Gastrocnemius medialis (tissue), 4 donors: Measurements from ENCODE around the gene UGGT2. TPM values are rescaled to one million over a fixed set of nuclear protein-coding genes. Genes with fewer than 3 reads are reported as not detected.

Experiments used
- ATAC-seq, 2 donors: fragments of 150-250 bp; one replicate each; pipeline ENCODE4 v1.9.1; 2016
- DNase-seq, 2 donors: peaks; one replicate each; pipeline ENCODE4 v3.0.0-alpha.2; 2019
- H3K27ac ChIP-seq, 4 donors: fragments of 200-600 bp; sonication (generic); 1 replicate in 1 of 4; 2 replicates in 3 of 4; pipeline ENCODE4 v1.5.1; 2016 to 2018; ENCODE audit warnings: mild to moderate bottlenecking in 2 of 4, moderate library complexity in 1 of 4
- H3K27me3 ChIP-seq, 3 donors: fragments of 200-600 bp; sonication (generic) in 2 of 3; 1 replicate in 1 of 3; 2 replicates in 2 of 3; pipeline versions ENCODE4 v1.5.1 to v1.6.0; 2016 to 2019; ENCODE audit warnings: mild to moderate bottlenecking in 1 of 3, moderate library complexity in 1 of 3
- H3K36me3 ChIP-seq, 2 donors: fragments of 200-600 bp; sonication (generic) in 1 of 2; one replicate each; pipeline ENCODE4 v1.5.1; 2017 to 2018
- H3K4me1 ChIP-seq, 2 donors: fragments of 200-600 bp; sonication (generic) in 1 of 2; one replicate each; pipeline ENCODE4 v1.5.1; 2016 to 2017; ENCODE audit warnings: mild to moderate bottlenecking in 2 of 2
- H3K4me3 ChIP-seq, 4 donors: fragments of 200-600 bp; sonication (generic) in 3 of 4; 1 replicate in 1 of 4; 2 replicates in 3 of 4; pipeline ENCODE4 v1.5.1; 2016 to 2019; ENCODE audit warnings: mild to moderate bottlenecking in 2 of 4
- H3K9me3 ChIP-seq, 3 donors: fragments of 200-600 bp; sonication (generic) in 2 of 3; 1 replicate in 1 of 3; 2 replicates in 2 of 3; pipeline ENCODE4 v1.5.1; 2016 to 2019
- POLR2A ChIP-seq, 2 donors: fragments of 450-650 bp; IDR thresholded peaks; one replicate each; pipeline ENCODE4 v1.6.1; 2017; ENCODE audit warnings: antibody characterized with exemption in 2 of 2, mild to moderate bottlenecking in 2 of 2, moderate library complexity in 2 of 2
- in situ Hi-C, 4 donors: fragments of 200-750 bp; cut with MboI; loops; one replicate each; pipeline versions ENCODE4 v1.15.0 to v1.8.0; 2017; ENCODE audit warnings: low sequenced_read_pairs in 4 of 4
- intact Hi-C: fragments of 100-400 bp; cut with DNase I; formaldehyde crosslinking; loops from one replicate; pipeline ENCODE4 v1.15.1; 2023; ENCODE audit warnings: low total_unique reads
- total RNA-seq, 4 donors: library from RNA; depleted of rRNA; stranded (reverse); fragments of >200 nt; gene quantifications; one replicate each; pipeline versions ENCODE4 v1.1.0 to v1.2.3, GENCODE V29; 2016
- TF ChIP-seq, protein P1 (sequence below), 5 experiments: fragments of 450-650 bp in 3 of 5; fragments of 200-600 bp in 2 of 5; sonication (generic) in 2 of 5; IDR thresholded peaks in 4 of 5; conservative IDR thresholded peaks in 1 of 5; 1 replicate in 4 of 5; 2 replicates in 1 of 5; pipeline ENCODE4 v1.5.1; 2016 to 2019; ENCODE audit warnings: antibody characterized with exemption in 5 of 5, mild to moderate bottlenecking in 3 of 5, moderate library complexity in 3 of 5

The UGGT2 gene
- total RNA-seq, 4 donors from 2014 or later, result 4.0 to 10.6 (median 6.8) TPM

DNA sequence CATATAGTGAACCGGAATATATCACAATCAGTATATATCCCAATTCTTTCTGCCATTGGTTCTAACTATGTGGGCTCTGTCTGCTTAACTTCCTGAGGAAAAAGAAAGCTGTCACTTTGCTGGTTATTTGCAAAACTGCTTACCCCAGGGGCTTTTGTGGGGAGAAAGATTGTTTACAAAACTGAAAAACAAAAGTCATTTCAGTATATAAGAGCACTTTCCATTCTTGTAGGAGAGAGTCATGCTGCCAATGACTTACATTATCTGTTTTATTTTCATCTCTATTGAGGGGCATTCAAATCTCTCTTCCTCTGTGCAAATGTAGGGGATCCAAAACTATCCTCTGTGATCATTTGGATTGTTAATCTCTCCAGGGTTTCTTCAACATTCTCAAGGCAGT is 33.5 kb upstream of the UGGT2 start:
- Histone ChIP-seq H3K27me3 (peaks cover 12 to 32% (median 22%) of the 10 kb centered on the region in 3 donors), H3K4me1 (peaks cover 0 to 3% of the 10 kb centered on the region in 2 donors), H3K9me3 (no peaks in the 10 kb centered on the region), H3K4me3 (no peak overlapping the region), H3K27ac (no peak overlapping the region), H3K36me3 (no peaks in the 10 kb centered on the region)
- no peak for ATAC-seq
- TF ChIP-seq POLR2A (IDR thresholded peaks at IDR 0.05), result no peak
- TF ChIP-seq, protein P1, sequence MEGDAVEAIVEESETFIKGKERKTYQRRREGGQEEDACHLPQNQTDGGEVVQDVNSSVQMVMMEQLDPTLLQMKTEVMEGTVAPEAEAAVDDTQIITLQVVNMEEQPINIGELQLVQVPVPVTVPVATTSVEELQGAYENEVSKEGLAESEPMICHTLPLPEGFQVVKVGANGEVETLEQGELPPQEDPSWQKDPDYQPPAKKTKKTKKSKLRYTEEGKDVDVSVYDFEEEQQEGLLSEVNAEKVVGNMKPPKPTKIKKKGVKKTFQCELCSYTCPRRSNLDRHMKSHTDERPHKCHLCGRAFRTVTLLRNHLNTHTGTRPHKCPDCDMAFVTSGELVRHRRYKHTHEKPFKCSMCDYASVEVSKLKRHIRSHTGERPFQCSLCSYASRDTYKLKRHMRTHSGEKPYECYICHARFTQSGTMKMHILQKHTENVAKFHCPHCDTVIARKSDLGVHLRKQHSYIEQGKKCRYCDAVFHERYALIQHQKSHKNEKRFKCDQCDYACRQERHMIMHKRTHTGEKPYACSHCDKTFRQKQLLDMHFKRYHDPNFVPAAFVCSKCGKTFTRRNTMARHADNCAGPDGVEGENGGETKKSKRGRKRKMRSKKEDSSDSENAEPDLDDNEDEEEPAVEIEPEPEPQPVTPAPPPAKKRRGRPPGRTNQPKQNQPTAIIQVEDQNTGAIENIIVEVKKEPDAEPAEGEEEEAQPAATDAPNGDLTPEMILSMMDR (IDR thresholded peaks at IDR 0.05 in 4 of 5, conservative IDR thresholded peaks at IDR 0.05 in 1 of 5), result no peak
- DNase-seq, result no peak
- in situ Hi-C loops, result no loop called here
- intact Hi-C loops, result no loop called here

DNA sequence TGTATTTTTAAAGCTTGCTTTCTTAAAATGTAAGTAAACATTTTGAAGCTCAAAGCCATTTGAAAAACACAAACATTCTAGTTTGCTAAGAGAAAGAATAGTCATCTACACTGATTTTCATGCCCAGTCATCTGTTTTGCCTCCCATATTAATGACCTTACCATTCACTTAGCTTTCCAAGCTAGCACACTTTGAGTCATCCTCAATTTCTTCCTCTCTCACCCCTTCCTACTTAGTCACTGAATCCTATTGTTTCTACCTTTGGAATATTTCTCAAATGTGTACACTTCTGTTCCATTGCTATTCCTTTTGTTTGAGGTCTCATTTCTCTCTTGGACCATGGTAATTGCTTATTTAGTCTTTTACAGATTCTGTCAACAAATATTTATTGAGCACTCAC is 29.4 kb upstream of the UGGT2 start:
- Histone ChIP-seq H3K9me3 (no peaks in the 10 kb centered on the region), H3K36me3 (no peaks in the 10 kb centered on the region), H3K4me3 (no peak overlapping the region), H3K4me1 (no peaks in the 10 kb centered on the region), H3K27me3 (peaks cover 0 to 3% (median 0%) of the 10 kb centered on the region in 3 donors), H3K27ac (no peak overlapping the region)
- no peak for ATAC-seq
- in situ Hi-C loops (no loop called here), intact Hi-C loops (no loop called here)
- no peak for TF ChIP-seq POLR2A (IDR thresholded peaks at IDR 0.05)
- TF ChIP-seq, protein P1 (IDR thresholded peaks at IDR 0.05 in 4 of 5, conservative IDR thresholded peaks at IDR 0.05 in 1 of 5), result no peak
- DNase-seq, result no peak

DNA sequence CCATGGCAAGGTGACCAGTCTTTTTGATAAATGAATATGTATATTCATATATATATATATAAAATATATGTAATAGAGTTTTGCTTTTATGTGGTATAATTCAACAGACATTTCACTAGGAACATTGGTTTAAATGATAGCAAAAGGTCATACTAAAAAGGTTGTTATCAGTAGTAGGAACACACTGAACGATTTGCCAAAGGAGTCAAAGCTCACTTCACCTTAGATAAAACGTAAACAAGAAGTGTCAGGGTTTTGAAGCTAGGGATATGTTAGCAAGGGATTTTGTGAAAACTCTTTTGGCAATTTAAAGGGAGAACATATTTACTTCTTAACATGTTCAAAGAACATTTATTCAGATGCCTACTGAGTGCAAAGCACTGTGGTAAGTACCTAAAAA is 28.7 kb upstream of the UGGT2 start:
- Histone ChIP-seq H3K27ac (no peak overlapping the region), H3K4me3 (no peak overlapping the region), H3K4me1 (no peaks in the 10 kb centered on the region), H3K27me3 (peaks cover 0 to 3% (median 0%) of the 10 kb centered on the region in 3 donors), H3K36me3 (no peaks in the 10 kb centered on the region), H3K9me3 (no peaks in the 10 kb centered on the region)
- intact Hi-C loops, result no loop called here
- ATAC-seq (no peak), DNase-seq (no peak)
- in situ Hi-C loops, result no loop called here
- TF ChIP-seq, protein P1 (IDR thresholded peaks at IDR 0.05 in 4 of 5, conservative IDR thresholded peaks at IDR 0.05 in 1 of 5), result no peak
- TF ChIP-seq POLR2A (IDR thresholded peaks at IDR 0.05), result no peak

DNA sequence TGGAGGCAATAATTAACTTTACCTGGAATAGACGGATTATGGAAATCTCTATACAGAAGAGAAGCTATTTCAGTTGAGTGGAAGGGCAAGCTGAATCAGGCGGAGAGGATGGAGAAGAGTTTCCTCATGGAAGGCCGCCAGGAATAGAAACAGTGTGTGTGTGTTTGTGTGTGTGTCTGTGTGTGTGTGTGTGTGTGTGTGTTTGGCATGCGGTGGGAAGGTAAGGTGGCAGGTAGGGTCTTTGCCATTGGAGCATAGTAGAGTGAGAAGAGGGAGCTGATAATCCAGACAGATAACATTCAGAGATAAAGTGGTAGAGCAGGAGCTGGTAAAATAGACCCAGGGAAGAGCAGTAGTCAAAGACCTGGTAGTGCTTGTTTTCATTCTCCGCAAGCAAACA is 27.5 kb upstream of the UGGT2 start:
- H3K27ac ChIP-seq, result no peak overlapping the region
- H3K4me1 ChIP-seq, result no peaks in the 10 kb centered on the region
- in situ Hi-C loops (no loop called here), intact Hi-C loops (no loop called here)
- no peak overlapping the region for H3K4me3 ChIP-seq
- TF ChIP-seq, protein P1 (IDR thresholded peaks at IDR 0.05 in 4 of 5, conservative IDR thresholded peaks at IDR 0.05 in 1 of 5), result no peak
- no peak for TF ChIP-seq POLR2A (IDR thresholded peaks at IDR 0.05)
- no peaks in the 10 kb centered on the region for H3K9me3 ChIP-seq
- no peak for ATAC-seq
- DNase-seq, result no peak
- H3K27me3 ChIP-seq, result peaks cover 0 to 5% (median 3%) of the 10 kb centered on the region in 3 donors
- no peaks in the 10 kb centered on the region for H3K36me3 ChIP-seq

DNA sequence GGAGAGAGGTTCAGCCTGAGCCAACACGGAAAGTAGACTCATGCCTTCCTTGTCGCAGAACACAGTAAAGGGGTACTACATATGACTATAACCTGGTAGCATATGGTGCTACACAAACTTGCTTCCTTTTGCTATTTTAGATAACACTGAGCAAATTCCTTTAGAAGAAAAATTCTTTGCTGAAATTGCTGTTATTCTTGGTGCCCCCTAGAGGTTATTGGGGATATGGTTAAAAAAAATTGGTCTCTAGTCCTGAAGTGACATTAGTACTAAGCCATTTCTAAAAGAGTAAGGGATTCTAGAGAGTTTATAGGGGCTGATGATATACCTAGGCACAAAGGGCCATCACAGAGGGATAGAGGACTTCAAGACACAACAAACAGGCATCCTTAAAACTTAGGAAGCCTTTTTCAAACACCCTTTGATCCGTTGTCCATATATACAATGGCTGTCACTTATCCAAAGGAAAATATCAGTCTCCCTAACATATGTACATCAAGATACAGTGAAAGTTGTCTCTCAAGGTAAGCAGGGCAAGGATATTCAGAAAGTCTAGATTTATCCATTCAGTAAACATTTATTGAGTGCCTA is 22.8 kb upstream of the UGGT2 start:
- no peak for TF ChIP-seq POLR2A (IDR thresholded peaks at IDR 0.05)
- TF ChIP-seq, protein P1 (IDR thresholded peaks at IDR 0.05 in 4 of 5, conservative IDR thresholded peaks at IDR 0.05 in 1 of 5), result peak in 3 of 5 experiments; percentile 16 to 34 (median 19)
- Histone ChIP-seq H3K4me1 (no peaks in the 10 kb centered on the region), H3K36me3 (no peaks in the 10 kb centered on the region), H3K9me3 (no peaks in the 10 kb centered on the region), H3K27ac (no peak overlapping the region), H3K27me3 (peaks cover 0 to 5% (median 0%) of the 10 kb centered on the region in 3 donors), H3K4me3 (no peak overlapping the region)
- no peak for ATAC-seq
- intact Hi-C loops, result no loop called here
- in situ Hi-C loops, result no loop called here
- DNase-seq, result no peak
